Retinal pigment epithelial cell (primary cell): ENCODE measurements around the gene ARL13B.

ENCODE experiments used
- DNase-seq: peaks from one replicate; pipeline ENCODE4 v3.0.0-alpha.2; 2010; ENCODE audit warnings: low read depth
- H3K4me3 ChIP-seq: 2 replicates; pipeline ENCODE4 v1.5.1; 2011; ENCODE audit warnings: mild to moderate bottlenecking, low read length, control low read depth, moderate library complexity
- CTCF ChIP-seq: conservative IDR thresholded peaks from 2 replicates; pipeline ENCODE4 v1.5.1; 2011; ENCODE audit warnings: low read depth, low read length, control low read depth, inconsistent platforms

Gene ARL13B

GRCh38 chr3:94089126-94089525, 109.2 kb downstream of the ARL13B start:
- H3K4me3 ChIP-seq = no peak overlapping the region
- no peak for TF ChIP-seq CTCF
- DNase-seq = no peak

- no peak for DNase-seq
- TF ChIP-seq CTCF = no peak
- H3K4me3 ChIP-seq = no peak overlapping the region
These were observed 112.1 kb downstream of the ARL13B start for GRCh38 chr3:94092086-94092485.

GRCh38 chr3:94093151-94093550, 113.2 kb downstream of the ARL13B start:
- no peak overlapping the region for H3K4me3 ChIP-seq
- DNase-seq = no peak
- TF ChIP-seq CTCF = no peak

GRCh38 chr3:94095111-94095510, 115.2 kb downstream of the ARL13B start:
- TF ChIP-seq CTCF = no peak
- DNase-seq = no peak
- no peak overlapping the region for H3K4me3 ChIP-seq

- DNase-seq = no peak
- no peak overlapping the region for H3K4me3 ChIP-seq
- no peak for TF ChIP-seq CTCF
These were observed 118.5 kb downstream of the ARL13B start for GRCh38 chr3:94098452-94098851.

- no peak for DNase-seq
- no peak overlapping the region for H3K4me3 ChIP-seq
- TF ChIP-seq CTCF = no peak
These were observed 119.4 kb downstream of the ARL13B start for GRCh38 chr3:94099311-94099710.

- DNase-seq = no peak
- TF ChIP-seq CTCF = peak; percentile 28
- H3K4me3 ChIP-seq = no peak overlapping the region
These were observed 121.9 kb downstream of the ARL13B start for GRCh38 chr3:94101860-94102259.
